HG03280 (cell line): ENCODE data around the gene CAPN13.

Source experiments
- ATAC-seq: cut with Tn5 transposase; IDR thresholded peaks from one replicate; pipeline ENCODE4 v1.9.1; 2021; ENCODE audit warnings: mild to moderate bottlenecking, moderate library complexity; ENCODE audit not compliant: unreplicated experiment

Gene CAPN13

GRCh38 chr2:30732376-30732775 is 74.9 kb downstream of the CAPN13 start:
- ATAC-seq, result no peak

- no peak for ATAC-seq
Observed at GRCh38 chr2:30731706-30732105, 75.5 kb downstream of the CAPN13 start.

- ATAC-seq, result no peak
Observed at GRCh38 chr2:30730736-30731647, 76.3 kb downstream of the CAPN13 start.

GRCh38 chr2:30729031-30729430 is 78.2 kb downstream of the CAPN13 start:
- no peak for ATAC-seq

GRCh38 chr2:30722936-30723725 is 84.1 kb downstream of the CAPN13 start:
- no peak for ATAC-seq

GRCh38 chr2:30721668-30722647 is 85.3 kb downstream of the CAPN13 start:
- no peak for ATAC-seq

GRCh38 chr2:30721241-30721640 is 86.0 kb downstream of the CAPN13 start:
- no peak for ATAC-seq

- ATAC-seq, result no peak
Observed at GRCh38 chr2:30717081-30717650, 90.1 kb downstream of the CAPN13 start.

- no peak for ATAC-seq
Observed at GRCh38 chr2:30716123-30716900, 90.9 kb downstream of the CAPN13 start.

GRCh38 chr2:30714811-30715709 is 92.2 kb downstream of the CAPN13 start:
- ATAC-seq, result no peak

GRCh38 chr2:30713698-30714097 is 93.5 kb downstream of the CAPN13 start:
- peak; percentile 7 for ATAC-seq

GRCh38 chr2:30711646-30712085 is 95.6 kb downstream of the CAPN13 start:
- ATAC-seq, result peak; percentile 84

GRCh38 chr2:30710461-30710860 is 96.8 kb downstream of the CAPN13 start:
- no peak for ATAC-seq

- ATAC-seq, result no peak
Observed at GRCh38 chr2:30710016-30710415, 97.2 kb downstream of the CAPN13 start.

- ATAC-seq, result no peak
Observed at GRCh38 chr2:30709516-30709915, 97.7 kb downstream of the CAPN13 start.

GRCh38 chr2:30708491-30709290 is 98.6 kb downstream of the CAPN13 start:
- no peak for ATAC-seq

- ATAC-seq, result no peak
Observed at GRCh38 chr2:30707304-30707903, 99.8 kb downstream of the CAPN13 start.
